Keratinocyte (primary cell): ENCODE data around the gene SERPINI1.

Experiments used
- CTCF ChIP-seq, 3 experiments: IDR thresholded peaks in 1 of 3; conservative IDR thresholded peaks in 1 of 3; optimal IDR thresholded peaks in 1 of 3; 2 replicates in 2 of 3; 3 replicates in 1 of 3; pipeline versions ENCODE3 to v1.5.1; 2011; ENCODE audit warnings: low read length in 3 of 3, mild to moderate bottlenecking in 3 of 3, moderate library complexity in 2 of 3, control low read depth in 1 of 3, inconsistent platforms in 1 of 3; ENCODE audit not compliant: insufficient read depth in 2 of 3; ENCODE audit errors: extremely low read depth in 1 of 3
- EZH2 ChIP-seq: IDR thresholded peaks from one replicate; pipeline ENCODE4 v1.6.1; 2012; ENCODE audit warnings: inconsistent platforms, mild to moderate bottlenecking, low read length, moderate library complexity

GRCh38 chr3:167874671-167875372 is 139.3 kb downstream of the SERPINI1 start:
- TF ChIP-seq EZH2, result no peak
- no peak for TF ChIP-seq CTCF (optimal IDR thresholded peaks at IDR 0.05 in 1 of 3, IDR thresholded peaks at IDR 0.05 in 1 of 3, conservative IDR thresholded peaks at IDR 0.05 in 1 of 3; ENCODE audit: extremely low read depth in 1 of 3, insufficient read depth in 2 of 3, low read length in 3 of 3)
